ENCODE results near the gene CMSS1.
A peak's percentile ranks its signal among the peaks of the same experiment; 100 is the strongest.

CMSS1 gene

GRCh38 chr3:99817437-99818240, at the start of gene CMSS1:
CMSS1 (plus strand) TSS chr3:99817862.
- peak; percentile 96 for DNase-seq

- no peak for DNase-seq
Measured at GRCh38 chr3:99768126-99768525, 49.5 kb upstream of the CMSS1 start.

GRCh38 chr3:99768808-99769501, 48.7 kb upstream of the CMSS1 start:
- no peak for DNase-seq

GRCh38 chr3:99772171-99772570, 45.5 kb upstream of the CMSS1 start:
- no peak for DNase-seq

- DNase-seq, result no peak
Measured at GRCh38 chr3:99772671-99773070, 45.0 kb upstream of the CMSS1 start.

GRCh38 chr3:99774467-99774866, 43.2 kb upstream of the CMSS1 start:
- DNase-seq, result peak; percentile 36

- no peak for DNase-seq
Measured at GRCh38 chr3:99776516-99777209, 41.0 kb upstream of the CMSS1 start.

- DNase-seq, result no peak
Measured at GRCh38 chr3:99777210-99777549, 40.5 kb upstream of the CMSS1 start.

- no peak for DNase-seq
Measured at GRCh38 chr3:99777708-99778107, 40.0 kb upstream of the CMSS1 start.

- no peak for DNase-seq
Measured at GRCh38 chr3:99780749-99781148, 36.9 kb upstream of the CMSS1 start.

- no peak for DNase-seq
Measured at GRCh38 chr3:99781761-99782160, 35.9 kb upstream of the CMSS1 start.

- DNase-seq, result no peak
Measured at GRCh38 chr3:99783011-99783573, 34.6 kb upstream of the CMSS1 start.

- peak; percentile 47 for DNase-seq
Measured at GRCh38 chr3:99789011-99789721, 28.5 kb upstream of the CMSS1 start.

- DNase-seq, result no peak
Measured at GRCh38 chr3:99794485-99794884, 23.2 kb upstream of the CMSS1 start.

- DNase-seq, result no peak
Measured at GRCh38 chr3:99795573-99795972, 22.1 kb upstream of the CMSS1 start.

- DNase-seq, result no peak
Measured at GRCh38 chr3:99799422-99799821, 18.2 kb upstream of the CMSS1 start.

GRCh38 chr3:99803297-99803696, 14.4 kb upstream of the CMSS1 start:
- no peak for DNase-seq

- DNase-seq, result no peak
Measured at GRCh38 chr3:99805160-99805559, 12.5 kb upstream of the CMSS1 start.

- DNase-seq, result no peak
Measured at GRCh38 chr3:99808163-99808794, 9.4 kb upstream of the CMSS1 start.

GRCh38 chr3:99809565-99809964, 8.1 kb upstream of the CMSS1 start:
- no peak for DNase-seq

GRCh38 chr3:99810403-99810802, 7.3 kb upstream of the CMSS1 start:
- no peak for DNase-seq

- peak; percentile 55 for DNase-seq
Measured at GRCh38 chr3:99817047-99817436, 620 bp upstream of the CMSS1 start.
